Measurements from ENCODE around the gene AKIP1.

Gene AKIP1

DNA sequence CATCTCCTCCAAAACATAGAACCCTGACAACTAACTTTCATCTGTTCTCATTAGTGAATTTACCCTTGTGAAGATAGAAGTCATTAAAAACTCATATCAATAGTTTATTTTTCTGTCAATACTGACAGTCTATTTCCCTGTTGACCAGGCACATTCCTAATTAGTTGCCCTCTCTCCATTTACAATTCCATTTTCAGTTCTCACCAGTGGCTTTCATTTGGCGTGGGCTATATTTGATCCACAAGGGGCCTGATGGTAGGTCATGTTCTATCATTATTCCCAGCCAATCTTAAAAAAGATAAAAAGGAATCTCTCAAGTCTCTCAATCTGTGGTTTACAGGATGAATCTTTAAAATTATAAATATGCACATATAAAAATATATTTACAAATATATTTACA is 3.9 kb upstream of the AKIP1 start:
- DNase-seq (ENCODE audit: low read depth in 1 of 2, low spot score in 1 of 2), result no peak
- no peaks in the 10 kb centered on the region for H3K27me3 ChIP-seq (ENCODE audit: insufficient read depth, poor library complexity, severe bottlenecking)
- H3K27ac ChIP-seq (replicated peaks), result no peak overlapping the region

DNA sequence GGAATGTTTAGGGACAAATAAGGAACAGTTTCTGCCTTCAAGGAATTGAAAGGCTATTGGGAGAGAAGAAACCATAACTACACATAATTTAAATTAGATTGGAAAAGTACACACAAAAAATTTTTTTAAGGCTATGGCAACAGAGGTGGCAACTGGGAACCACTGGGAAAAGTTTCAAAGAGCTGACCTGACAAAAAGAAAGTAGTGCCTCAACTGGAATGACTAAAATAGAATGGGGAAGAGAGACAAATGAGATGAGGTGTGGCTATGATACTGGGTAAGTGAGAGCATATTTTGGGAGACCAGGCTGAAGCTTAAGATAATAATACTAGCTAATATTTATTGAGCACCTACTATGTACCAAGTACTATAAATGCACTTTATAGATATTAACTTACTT is 2.9 kb upstream of the AKIP1 start:
- TF ChIP-seq, protein P1, sequence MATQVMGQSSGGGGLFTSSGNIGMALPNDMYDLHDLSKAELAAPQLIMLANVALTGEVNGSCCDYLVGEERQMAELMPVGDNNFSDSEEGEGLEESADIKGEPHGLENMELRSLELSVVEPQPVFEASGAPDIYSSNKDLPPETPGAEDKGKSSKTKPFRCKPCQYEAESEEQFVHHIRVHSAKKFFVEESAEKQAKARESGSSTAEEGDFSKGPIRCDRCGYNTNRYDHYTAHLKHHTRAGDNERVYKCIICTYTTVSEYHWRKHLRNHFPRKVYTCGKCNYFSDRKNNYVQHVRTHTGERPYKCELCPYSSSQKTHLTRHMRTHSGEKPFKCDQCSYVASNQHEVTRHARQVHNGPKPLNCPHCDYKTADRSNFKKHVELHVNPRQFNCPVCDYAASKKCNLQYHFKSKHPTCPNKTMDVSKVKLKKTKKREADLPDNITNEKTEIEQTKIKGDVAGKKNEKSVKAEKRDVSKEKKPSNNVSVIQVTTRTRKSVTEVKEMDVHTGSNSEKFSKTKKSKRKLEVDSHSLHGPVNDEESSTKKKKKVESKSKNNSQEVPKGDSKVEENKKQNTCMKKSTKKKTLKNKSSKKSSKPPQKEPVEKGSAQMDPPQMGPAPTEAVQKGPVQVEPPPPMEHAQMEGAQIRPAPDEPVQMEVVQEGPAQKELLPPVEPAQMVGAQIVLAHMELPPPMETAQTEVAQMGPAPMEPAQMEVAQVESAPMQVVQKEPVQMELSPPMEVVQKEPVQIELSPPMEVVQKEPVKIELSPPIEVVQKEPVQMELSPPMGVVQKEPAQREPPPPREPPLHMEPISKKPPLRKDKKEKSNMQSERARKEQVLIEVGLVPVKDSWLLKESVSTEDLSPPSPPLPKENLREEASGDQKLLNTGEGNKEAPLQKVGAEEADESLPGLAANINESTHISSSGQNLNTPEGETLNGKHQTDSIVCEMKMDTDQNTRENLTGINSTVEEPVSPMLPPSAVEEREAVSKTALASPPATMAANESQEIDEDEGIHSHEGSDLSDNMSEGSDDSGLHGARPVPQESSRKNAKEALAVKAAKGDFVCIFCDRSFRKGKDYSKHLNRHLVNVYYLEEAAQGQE (IDR thresholded peaks at IDR 0.05; ENCODE audit: insufficient replicate concordance, low read depth), result no peak
- TF ChIP-seq GABPA (IDR thresholded peaks at IDR 0.05; ENCODE audit: low read depth) (no peak), POLR2AphosphoS5 (IDR thresholded peaks at IDR 0.05; ENCODE audit: low read depth) (no peak), SPI1 (IDR thresholded peaks at IDR 0.05; ENCODE audit: borderline replicate concordance, low read depth) (no peak)
- H3K4me3 ChIP-seq (replicated peaks; ENCODE audit: insufficient read depth, low read length), result no peak overlapping the region
- DNase-seq (ENCODE audit: low read depth in 1 of 2, low spot score in 1 of 2), result no peak
- H3K27ac ChIP-seq (replicated peaks), result no peak overlapping the region
- H3K27me3 ChIP-seq (ENCODE audit: insufficient read depth, poor library complexity, severe bottlenecking), result no peaks in the 10 kb centered on the region

More for the DNA sequence above, 3.9 kb upstream of the AKIP1 start:
- no peak for TF ChIP-seq POLR2AphosphoS5 (IDR thresholded peaks at IDR 0.05; ENCODE audit: low read depth)
- TF ChIP-seq, protein P2, sequence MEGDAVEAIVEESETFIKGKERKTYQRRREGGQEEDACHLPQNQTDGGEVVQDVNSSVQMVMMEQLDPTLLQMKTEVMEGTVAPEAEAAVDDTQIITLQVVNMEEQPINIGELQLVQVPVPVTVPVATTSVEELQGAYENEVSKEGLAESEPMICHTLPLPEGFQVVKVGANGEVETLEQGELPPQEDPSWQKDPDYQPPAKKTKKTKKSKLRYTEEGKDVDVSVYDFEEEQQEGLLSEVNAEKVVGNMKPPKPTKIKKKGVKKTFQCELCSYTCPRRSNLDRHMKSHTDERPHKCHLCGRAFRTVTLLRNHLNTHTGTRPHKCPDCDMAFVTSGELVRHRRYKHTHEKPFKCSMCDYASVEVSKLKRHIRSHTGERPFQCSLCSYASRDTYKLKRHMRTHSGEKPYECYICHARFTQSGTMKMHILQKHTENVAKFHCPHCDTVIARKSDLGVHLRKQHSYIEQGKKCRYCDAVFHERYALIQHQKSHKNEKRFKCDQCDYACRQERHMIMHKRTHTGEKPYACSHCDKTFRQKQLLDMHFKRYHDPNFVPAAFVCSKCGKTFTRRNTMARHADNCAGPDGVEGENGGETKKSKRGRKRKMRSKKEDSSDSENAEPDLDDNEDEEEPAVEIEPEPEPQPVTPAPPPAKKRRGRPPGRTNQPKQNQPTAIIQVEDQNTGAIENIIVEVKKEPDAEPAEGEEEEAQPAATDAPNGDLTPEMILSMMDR (IDR thresholded peaks at IDR 0.05; ENCODE audit: insufficient read depth, low read length), result no peak
- no peak for TF ChIP-seq SPI1 (IDR thresholded peaks at IDR 0.05; ENCODE audit: borderline replicate concordance, low read depth)
- TF ChIP-seq, protein P1 (IDR thresholded peaks at IDR 0.05; ENCODE audit: insufficient replicate concordance, low read depth), result no peak
- no peak for TF ChIP-seq GABPA (IDR thresholded peaks at IDR 0.05; ENCODE audit: low read depth)
- no peak overlapping the region for H3K4me3 ChIP-seq (replicated peaks; ENCODE audit: insufficient read depth, low read length)

DNA sequence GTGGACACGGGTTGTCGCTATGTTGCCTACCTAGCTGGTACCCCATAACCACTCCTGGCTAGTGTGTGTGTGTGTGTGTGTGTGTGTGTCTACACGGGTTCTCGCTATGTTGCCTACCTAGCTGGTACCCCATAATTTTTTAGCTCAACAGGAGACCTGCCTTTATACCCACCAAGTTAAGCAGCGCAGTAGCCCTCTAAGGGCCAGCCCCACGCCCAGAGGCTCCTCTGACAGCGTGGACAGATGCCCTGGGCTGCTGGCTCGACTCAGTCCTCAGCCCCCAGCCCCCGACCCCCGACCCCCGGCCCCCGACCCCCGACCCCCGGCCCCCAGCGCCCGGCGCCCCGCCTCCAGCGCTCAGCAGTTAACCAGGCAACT is 351 bp upstream of the AKIP1 start:
- no peaks in the 10 kb centered on the region for H3K27me3 ChIP-seq (ENCODE audit: insufficient read depth, poor library complexity, severe bottlenecking)
- peak overlapping the region; percentile 27; the same call in 1 of the 2 replicates for H3K27ac ChIP-seq (replicated peaks)
- TF ChIP-seq POLR2AphosphoS5 (IDR thresholded peaks at IDR 0.05; ENCODE audit: low read depth) (no peak), GABPA (IDR thresholded peaks at IDR 0.05; ENCODE audit: low read depth) (no peak), SPI1 (IDR thresholded peaks at IDR 0.05; ENCODE audit: borderline replicate concordance, low read depth) (no peak)
- TF ChIP-seq, protein P1 (IDR thresholded peaks at IDR 0.05; ENCODE audit: insufficient replicate concordance, low read depth), result no peak
- TF ChIP-seq, protein P2 (IDR thresholded peaks at IDR 0.05; ENCODE audit: insufficient read depth, low read length), result no peak
- H3K4me3 ChIP-seq (replicated peaks; ENCODE audit: insufficient read depth, low read length), result peak overlapping the region; percentile 92
- no peak for DNase-seq (ENCODE audit: low read depth in 1 of 2, low spot score in 1 of 2)

Data from HL-60 (cell line).